Measurements from ENCODE around the gene PRRG1. TPM values are rescaled to one million over a fixed set of nuclear protein-coding genes. Genes with fewer than 3 reads are reported as not detected.

PRRG1 gene
- total and polyA plus RNA-seq, 9 donors = 3.3 to 11.1 (median 8.3) TPM

- no peak overlapping the region for H3K27ac ChIP-seq
- no peaks in the 10 kb centered on the region for H3K4me1 ChIP-seq (ENCODE audit: insufficient read depth)
- H3K36me3 ChIP-seq = no peaks in the 10 kb centered on the region
- intact Hi-C loops (cut with DNase I) = no loop called here
- H3K9me3 ChIP-seq = peaks cover 0 to 4% of the 10 kb centered on the region in 2 donors
- H3K4me3 ChIP-seq = no peak overlapping the region
- TF ChIP-seq POLR2A (IDR thresholded peaks at IDR 0.05) (no peak), CTCF (IDR thresholded peaks at IDR 0.05) (no peak), EP300 (IDR thresholded peaks at IDR 0.05) (no peak)
- no peak for DNase-seq
- no peaks in the 10 kb centered on the region for H3K27me3 ChIP-seq
- WGBS, 3 donors = 88 to 93% (median 91%) methylated on average over 4 of the region's 4 CpGs
These were observed 39.2 kb downstream of the PRRG1 start for GRCh38 chrX:37388413-37388812.

- intact Hi-C loops (cut with DNase I) = no loop called here
These were observed 56.8 kb downstream of the PRRG1 start for GRCh38 chrX:37405956-37406355.

GRCh38 chrX:37407736-37408135 lies 58.6 kb downstream of the PRRG1 start:
- H3K4me1 ChIP-seq (ENCODE audit: insufficient read depth) = no peaks in the 10 kb centered on the region
- WGBS, 3 donors = 79 to 81% (median 80%) methylated on average over 4 of the region's 4 CpGs
- intact Hi-C loops (cut with DNase I) = no loop called here
- no peaks in the 10 kb centered on the region for H3K9me3 ChIP-seq
- DNase-seq = no peak
- no peak overlapping the region for H3K27ac ChIP-seq
- H3K27me3 ChIP-seq = no peaks in the 10 kb centered on the region
- TF ChIP-seq CTCF (IDR thresholded peaks at IDR 0.05) (no peak), POLR2A (IDR thresholded peaks at IDR 0.05) (no peak), EP300 (IDR thresholded peaks at IDR 0.05) (no peak)
- no peak overlapping the region for H3K4me3 ChIP-seq
- no peaks in the 10 kb centered on the region for H3K36me3 ChIP-seq

More at GRCh38 chrX:37405956-37406355, 56.8 kb downstream of the PRRG1 start:
- Histone ChIP-seq H3K4me1 (ENCODE audit: insufficient read depth) (no peaks in the 10 kb centered on the region), H3K36me3 (no peaks in the 10 kb centered on the region), H3K4me3 (no peak overlapping the region), H3K27me3 (no peaks in the 10 kb centered on the region), H3K27ac (no peak overlapping the region), H3K9me3 (no peaks in the 10 kb centered on the region)
- TF ChIP-seq EP300 (IDR thresholded peaks at IDR 0.05) (no peak), CTCF (IDR thresholded peaks at IDR 0.05) (no peak), POLR2A (IDR thresholded peaks at IDR 0.05) (no peak)
- WGBS, 3 donors = 18 to 31% (median 23%) methylated on average over 1 of the region's 1 CpG
- no peak for DNase-seq

- Histone ChIP-seq H3K36me3 (no peaks in the 10 kb centered on the region), H3K27ac (no peak overlapping the region), H3K4me1 (ENCODE audit: insufficient read depth) (no peaks in the 10 kb centered on the region), H3K4me3 (no peak overlapping the region), H3K27me3 (no peaks in the 10 kb centered on the region), H3K9me3 (no peaks in the 10 kb centered on the region)
- WGBS, 3 donors = 51 to 57% (median 55%) methylated on average over 2 of the region's 2 CpGs
- TF ChIP-seq POLR2A (IDR thresholded peaks at IDR 0.05) (no peak), EP300 (IDR thresholded peaks at IDR 0.05) (no peak), CTCF (IDR thresholded peaks at IDR 0.05) (no peak)
- no peak for DNase-seq
- intact Hi-C loops (cut with DNase I) = no loop called here
These were observed 60.1 kb downstream of the PRRG1 start for GRCh38 chrX:37409278-37409677.

GRCh38 chrX:37420185-37420584 lies 71.0 kb downstream of the PRRG1 start:
- Histone ChIP-seq H3K4me3 (no peak overlapping the region), H3K27me3 (no peaks in the 10 kb centered on the region), H3K4me1 (ENCODE audit: insufficient read depth) (no peaks in the 10 kb centered on the region), H3K27ac (no peak overlapping the region), H3K36me3 (no peaks in the 10 kb centered on the region), H3K9me3 (no peaks in the 10 kb centered on the region)
- no peak for DNase-seq
- TF ChIP-seq CTCF (IDR thresholded peaks at IDR 0.05) = no peak
- TF ChIP-seq EP300 (IDR thresholded peaks at IDR 0.05) = no peak
- no peak for TF ChIP-seq POLR2A (IDR thresholded peaks at IDR 0.05)
- intact Hi-C loops (cut with DNase I) = no loop called here

All from ovary (tissue), 9 donors.